Lower lobe of right lung (tissue), 2 donors: ENCODE measurements around the gene HTRA1. TPM values are rescaled to one million over a fixed set of nuclear protein-coding genes. Genes with fewer than 3 reads are reported as not detected.

ENCODE experiments used
- ATAC-seq, 2 donors: fragments of 200-7000 bp; cut with Tn5 transposase; one replicate each; pipeline ENCODE4 v1.9.1; 2020 to 2022; ENCODE audit warnings: mild to moderate bottlenecking in 2 of 2, moderate library complexity in 2 of 2
- DNase-seq: peaks from one replicate; pipeline ENCODE4 v3.0.0-alpha.2; 2020
- H3K27ac ChIP-seq: fragments of 200-600 bp; one replicate; pipeline ENCODE4 v1.8.0; 2022
- H3K27me3 ChIP-seq: fragments of 200-600 bp; one replicate; pipeline ENCODE4 v1.8.0; 2022; ENCODE audit warnings: low read depth
- H3K36me3 ChIP-seq: fragments of 200-600 bp; one replicate; pipeline ENCODE4 v1.8.0; 2022; ENCODE audit warnings: mild to moderate bottlenecking
- H3K4me1 ChIP-seq: fragments of 200-600 bp; one replicate; pipeline ENCODE4 v1.8.0; 2022
- H3K4me3 ChIP-seq: fragments of 200-600 bp; one replicate; pipeline ENCODE4 v1.8.0; 2022; ENCODE audit warnings: mild to moderate bottlenecking
- H3K9me3 ChIP-seq: fragments of 200-600 bp; one replicate; pipeline ENCODE4 v1.8.0; 2022
- CTCF ChIP-seq: fragments of 200-600 bp; IDR thresholded peaks from one replicate; pipeline ENCODE4 v1.8.0; 2022; ENCODE audit warnings: antibody characterized with exemption, mild to moderate bottlenecking
- intact Hi-C: fragments of 100-400 bp; cut with DNase I; formaldehyde crosslinking; loops from one replicate; pipeline ENCODE4 v1.11.0; 2022
- total RNA-seq: library from RNA; stranded (reverse); fragmentation: NEBNext Ultra II Directional; extraction: Animal tissue kit (Norgen Biotek cat#: 25700); gene quantifications from one replicate; pipeline ENCODE4 v1.2.1, GENCODE V29; 2021
- donor health status: DM: no; HTN: yes; CAD: no; lungs with severe emphysema.

The HTRA1 gene
- total RNA-seq, 1 donor from 2014 or later: 45.3 TPM

GRCh38 chr10:122477436-122477835, 16.1 kb downstream of the HTRA1 start:
- Histone ChIP-seq H3K4me1 (peaks cover 28% of the 10 kb centered on the region), H3K27me3 (no peaks in the 10 kb centered on the region), H3K27ac (no peak overlapping the region), H3K4me3 (no peak overlapping the region), H3K36me3 (no peaks in the 10 kb centered on the region), H3K9me3 (no peaks in the 10 kb centered on the region)
- intact Hi-C loops: no loop called here
- TF ChIP-seq CTCF: no peak
- DNase-seq (no peak), ATAC-seq (no peak)

GRCh38 chr10:122478971-122479370, 17.6 kb downstream of the HTRA1 start:
- H3K4me1 ChIP-seq: peaks cover 25% of the 10 kb centered on the region
- intact Hi-C loops: no loop called here
- no peaks in the 10 kb centered on the region for H3K36me3 ChIP-seq
- no peak overlapping the region for H3K4me3 ChIP-seq
- H3K9me3 ChIP-seq: no peaks in the 10 kb centered on the region
- no peak for DNase-seq
- H3K27me3 ChIP-seq: no peaks in the 10 kb centered on the region
- no peak for TF ChIP-seq CTCF
- no peak overlapping the region for H3K27ac ChIP-seq
- ATAC-seq: no peak

- TF ChIP-seq CTCF: no peak
- no peak for DNase-seq
- ATAC-seq: no peak
- Histone ChIP-seq H3K9me3 (no peaks in the 10 kb centered on the region), H3K36me3 (no peaks in the 10 kb centered on the region), H3K27me3 (no peaks in the 10 kb centered on the region), H3K27ac (no peak overlapping the region), H3K4me3 (no peak overlapping the region), H3K4me1 (peaks cover 13% of the 10 kb centered on the region)
- intact Hi-C loops: no loop called here
Observed at GRCh38 chr10:122480146-122480833, 18.9 kb downstream of the HTRA1 start.

GRCh38 chr10:122481296-122482056, 20.1 kb downstream of the HTRA1 start:
- Histone ChIP-seq H3K4me3 (no peak overlapping the region), H3K27ac (no peak overlapping the region), H3K4me1 (peaks cover 13% of the 10 kb centered on the region), H3K36me3 (no peaks in the 10 kb centered on the region), H3K27me3 (no peaks in the 10 kb centered on the region), H3K9me3 (no peaks in the 10 kb centered on the region)
- no peak for TF ChIP-seq CTCF
- ATAC-seq (no peak), DNase-seq (no peak)
- intact Hi-C loops: no loop called here

- intact Hi-C loops: no loop called here
Observed at GRCh38 chr10:122484276-122485060, 23.1 kb downstream of the HTRA1 start.

More at GRCh38 chr10:122484276-122485060, 23.1 kb downstream of the HTRA1 start:
- no peaks in the 10 kb centered on the region for H3K27me3 ChIP-seq
- TF ChIP-seq CTCF: no peak
- no peak overlapping the region for H3K4me3 ChIP-seq
- DNase-seq (no peak), ATAC-seq (no peak)
- peaks cover 22% of the 10 kb centered on the region for H3K4me1 ChIP-seq
- no peaks in the 10 kb centered on the region for H3K36me3 ChIP-seq
- H3K27ac ChIP-seq: no peak overlapping the region
- H3K9me3 ChIP-seq: no peaks in the 10 kb centered on the region
